Measurements from ENCODE around the gene SLC35F1.

The SLC35F1 gene

DNA sequence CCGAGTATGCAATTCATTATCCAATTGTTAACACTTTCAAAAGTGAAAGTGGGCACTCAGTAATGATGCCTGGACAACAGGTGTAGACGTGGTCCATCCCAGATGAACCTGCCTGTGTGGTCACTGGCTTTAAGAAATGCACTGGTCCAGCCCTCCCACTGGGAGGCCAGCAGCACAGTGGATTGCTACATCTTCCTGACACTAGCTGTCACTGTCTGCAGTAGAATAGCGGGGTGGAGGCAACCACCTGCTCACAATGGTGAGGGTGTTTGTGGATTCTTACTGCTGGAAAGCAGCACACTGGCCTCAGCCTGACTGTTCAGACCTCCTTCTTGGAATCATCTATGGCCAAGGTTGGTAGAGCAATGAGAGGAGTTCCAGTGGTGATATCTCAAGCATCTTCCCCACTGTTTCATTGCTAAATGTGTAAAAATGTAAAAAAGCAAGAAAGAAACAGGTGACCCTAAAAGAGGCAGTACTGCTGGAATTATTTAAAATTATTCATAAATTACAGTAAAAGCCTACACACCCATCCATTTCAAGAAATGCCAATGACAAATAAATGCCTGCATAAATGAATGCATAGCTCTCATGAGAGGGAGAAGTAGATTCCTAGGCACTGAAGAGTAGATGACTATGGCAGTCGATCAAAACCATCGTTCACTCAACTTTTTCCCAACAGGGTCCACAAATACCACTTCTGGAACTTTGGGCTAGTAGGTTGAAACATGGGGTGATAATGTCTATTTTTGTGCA lies 413.0 kb downstream of the SLC35F1 start:
- no peak for DNase-seq

DNA sequence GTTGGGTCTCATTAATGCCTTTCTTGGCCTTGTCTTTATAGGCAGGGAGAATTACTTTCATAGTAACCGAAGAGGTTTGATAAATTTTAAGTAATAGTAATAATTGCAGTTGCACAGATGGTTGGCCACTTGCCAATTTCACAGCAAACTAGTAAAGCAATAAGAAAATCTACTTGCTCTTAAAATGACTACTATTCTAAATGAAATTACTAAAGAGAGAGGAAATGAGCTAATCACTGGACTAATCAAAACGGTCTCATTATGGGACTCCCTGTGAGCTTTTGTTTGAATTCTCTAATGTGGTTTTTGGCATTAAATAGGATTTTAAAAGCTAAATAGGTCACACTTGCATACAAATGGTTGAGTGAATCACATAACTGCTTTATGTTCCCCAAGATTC lies 413.6 kb downstream of the SLC35F1 start:
- no peak for DNase-seq

DNA sequence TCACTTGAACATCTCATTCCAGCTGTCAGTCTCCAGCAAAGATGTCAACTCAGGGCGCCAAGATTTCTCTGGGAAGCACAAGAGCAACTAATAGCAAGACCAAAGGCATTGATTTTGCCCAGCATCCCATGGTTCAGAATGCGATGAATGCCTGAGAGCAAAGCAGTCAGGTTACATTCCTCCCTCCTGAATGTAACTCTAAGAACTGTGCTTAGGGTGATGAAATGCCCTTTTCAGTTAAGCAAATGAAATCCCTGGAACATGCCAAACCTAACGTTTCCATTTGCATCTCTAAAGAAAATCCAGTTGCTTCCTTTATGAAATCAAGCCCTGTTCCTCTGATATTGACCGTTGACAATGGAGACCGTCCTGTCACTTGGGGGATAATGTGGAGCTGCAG lies 417.1 kb downstream of the SLC35F1 start:
- no peak for DNase-seq

DNA sequence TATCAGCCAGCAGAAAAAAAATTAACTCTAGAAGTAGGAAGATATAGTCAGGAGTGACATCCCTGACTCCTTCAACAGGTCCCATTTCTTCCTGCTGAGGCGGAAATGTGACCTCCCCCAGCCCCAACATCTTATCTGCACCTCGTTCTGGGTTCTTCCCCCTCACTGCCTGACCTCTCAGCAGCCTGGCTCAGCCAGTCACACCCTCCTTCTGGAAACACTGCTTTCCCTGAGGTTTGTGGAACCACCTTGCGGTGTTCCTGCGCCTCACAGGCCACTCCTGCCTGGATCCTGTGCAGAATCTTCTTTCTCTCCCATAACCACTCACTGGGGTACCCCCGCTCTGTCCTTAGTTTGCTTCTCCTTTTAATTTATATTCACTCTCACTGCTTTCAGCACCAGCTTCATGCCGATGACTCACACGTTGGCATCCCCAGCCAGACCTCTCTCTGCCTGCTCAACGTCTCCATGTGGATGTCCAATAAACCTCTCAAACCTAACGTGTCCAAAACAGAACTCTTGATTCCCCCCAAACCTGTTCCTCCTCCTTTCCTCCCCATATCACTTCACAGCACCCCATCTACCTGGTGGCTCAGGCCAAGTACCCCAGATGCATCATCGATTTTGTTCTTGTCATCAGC lies 418.3 kb downstream of the SLC35F1 start:
- DNase-seq, result no peak

DNA sequence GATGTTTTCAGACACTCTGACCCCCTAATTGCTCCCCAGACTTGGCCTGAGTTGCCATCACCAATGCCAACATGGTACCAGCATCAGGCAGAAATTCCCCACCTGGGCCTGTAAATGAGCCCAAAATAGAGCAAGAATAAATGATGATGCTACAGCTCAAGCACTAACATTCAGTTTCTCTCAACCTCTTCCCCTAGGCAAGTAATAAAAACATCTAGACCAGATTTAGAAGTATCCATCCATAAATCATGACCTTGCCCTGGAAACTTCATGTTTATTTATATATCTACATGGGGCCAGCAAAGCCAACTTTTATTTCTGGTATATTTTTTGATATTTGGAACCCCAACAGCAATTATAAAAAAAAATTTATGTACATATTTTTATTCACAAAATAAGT lies 419.6 kb downstream of the SLC35F1 start:
- no peak for DNase-seq

DNA sequence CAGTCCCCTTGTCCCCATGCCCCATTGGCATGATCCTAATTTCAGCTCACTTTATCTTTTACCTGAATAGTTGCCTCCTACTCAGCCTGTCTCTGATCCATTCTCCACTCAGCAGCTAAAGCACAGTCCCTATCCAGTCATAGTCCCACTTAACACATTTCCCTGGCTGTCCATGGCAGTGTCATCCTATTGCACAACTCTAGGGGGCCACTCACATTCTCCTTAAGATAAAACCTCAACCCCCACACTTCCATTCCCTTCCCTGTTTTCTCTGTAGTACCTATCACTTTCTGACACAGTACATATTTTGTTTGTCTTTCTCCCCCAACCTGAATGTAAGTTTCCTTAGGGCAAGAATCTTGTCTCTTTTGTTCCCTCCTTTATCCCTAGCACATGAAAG lies 420.2 kb downstream of the SLC35F1 start:
- no peak for DNase-seq

DNA sequence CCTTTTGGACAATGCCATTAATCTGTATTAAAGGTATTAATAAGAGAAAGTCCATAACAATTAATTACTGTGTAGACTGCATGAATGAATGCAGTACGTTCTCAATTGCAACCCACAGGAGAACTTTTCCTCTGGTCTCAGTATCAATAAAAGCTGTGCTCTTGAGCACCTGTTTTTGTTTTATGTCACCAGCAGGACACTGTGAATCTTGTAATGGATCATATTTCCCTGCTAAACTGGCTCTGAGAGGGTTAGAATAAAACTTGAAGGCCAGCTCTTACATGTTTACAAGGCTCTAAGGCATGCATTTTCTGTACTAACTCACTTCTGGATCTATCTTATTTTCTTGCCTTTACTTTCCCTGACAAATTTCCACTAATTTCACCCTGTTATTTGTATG lies 426.7 kb downstream of the SLC35F1 start:
- DNase-seq, result no peak

DNA sequence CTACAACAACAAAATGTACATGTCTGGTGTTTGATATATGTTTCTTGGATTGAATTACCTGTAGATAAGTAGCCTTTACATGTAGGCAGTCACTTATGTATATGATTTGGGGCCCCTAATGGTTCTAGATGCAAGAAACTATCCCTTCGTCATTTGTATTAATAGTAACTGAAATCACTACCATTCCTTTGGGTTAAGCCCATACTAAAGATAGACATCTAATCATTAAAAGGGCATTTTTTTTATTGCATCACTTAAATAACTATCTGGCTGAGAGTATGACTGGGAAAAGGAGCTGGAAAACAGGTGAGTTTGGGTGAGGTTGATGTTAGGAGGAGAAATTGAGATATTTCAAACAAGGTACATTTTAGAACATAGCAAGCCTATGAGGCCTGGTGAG lies 427.6 kb downstream of the SLC35F1 start:
- DNase-seq, result no peak

DNA sequence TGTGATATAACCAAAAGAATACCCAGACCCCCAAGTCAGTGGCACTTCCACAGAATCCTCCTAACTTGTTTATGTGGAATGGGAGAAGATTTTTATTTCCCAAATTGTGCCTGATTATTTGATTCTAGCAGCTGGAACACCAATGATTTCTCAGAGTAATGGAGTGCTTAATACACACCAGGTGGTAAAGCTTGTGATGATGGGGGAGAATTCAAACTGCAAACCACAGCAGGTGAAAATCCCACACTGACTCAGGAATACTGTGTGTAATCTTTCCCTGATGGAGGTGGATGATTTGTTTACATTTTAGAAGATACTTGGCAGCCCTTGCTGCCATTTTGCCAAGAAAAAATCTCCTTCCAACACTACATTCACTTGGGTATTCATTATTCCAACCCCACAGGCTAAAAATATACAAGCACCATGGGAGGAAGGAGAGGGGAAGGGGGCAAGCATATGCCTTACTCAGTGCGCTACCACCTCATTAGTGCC lies 428.3 kb downstream of the SLC35F1 start:
- no peak for DNase-seq

DNA sequence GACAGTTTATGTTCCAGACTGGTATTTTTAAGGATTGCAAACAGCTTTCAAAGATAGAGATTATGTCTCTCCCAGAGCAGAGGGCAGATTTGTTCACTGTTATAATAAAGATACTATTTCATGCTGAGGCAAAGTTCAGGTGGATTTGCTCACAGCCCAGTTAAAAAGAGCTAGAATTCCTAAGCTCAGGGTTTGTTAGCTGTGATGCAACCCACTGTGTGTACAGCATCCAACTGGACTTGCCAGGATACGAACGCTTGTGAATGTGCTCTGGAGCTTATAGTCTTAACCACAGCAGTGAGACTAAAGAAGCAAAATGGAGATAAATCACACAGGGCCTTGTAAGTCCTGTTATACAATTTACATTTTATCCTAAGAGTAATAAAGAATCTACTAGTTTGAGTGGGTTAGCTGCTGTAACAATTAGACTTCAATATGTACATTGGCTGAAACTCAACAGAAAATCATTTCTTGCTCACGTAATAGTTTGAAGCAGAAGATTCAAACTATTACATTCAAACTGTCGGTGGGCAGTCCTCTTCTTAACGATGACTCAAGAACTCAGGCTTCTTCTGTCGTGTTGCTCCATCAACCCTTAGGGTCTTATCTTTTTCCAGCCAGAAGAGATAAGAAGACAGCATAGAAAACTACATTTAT lies 437.1 kb downstream of the SLC35F1 start:
- DNase-seq, result no peak

DNA sequence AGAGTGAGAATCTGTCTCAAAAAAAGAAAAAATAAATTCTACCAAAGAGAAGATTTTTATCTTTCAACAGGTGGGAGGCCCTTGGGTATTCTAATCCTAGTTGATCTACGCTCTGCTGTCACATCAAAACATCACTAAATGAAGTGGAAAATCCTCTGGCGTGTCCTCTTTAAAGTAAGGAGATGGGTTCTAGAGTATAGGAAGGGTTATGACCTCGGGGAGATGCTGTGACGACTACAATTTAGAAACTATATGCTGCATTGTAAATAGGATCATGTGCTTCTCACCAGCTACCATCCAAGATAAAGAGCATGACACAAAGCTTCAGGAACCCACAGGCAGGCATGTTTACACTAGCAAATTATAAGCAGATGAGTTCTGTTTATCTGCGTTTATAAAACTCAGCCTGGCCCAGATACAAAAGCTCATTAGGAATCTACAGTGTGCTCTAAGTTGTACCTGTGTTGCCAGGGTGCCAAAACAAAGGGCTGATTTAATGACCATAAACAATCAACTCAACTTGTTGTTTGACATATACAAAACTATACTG lies 443.9 kb downstream of the SLC35F1 start:
- no peak for DNase-seq

DNA sequence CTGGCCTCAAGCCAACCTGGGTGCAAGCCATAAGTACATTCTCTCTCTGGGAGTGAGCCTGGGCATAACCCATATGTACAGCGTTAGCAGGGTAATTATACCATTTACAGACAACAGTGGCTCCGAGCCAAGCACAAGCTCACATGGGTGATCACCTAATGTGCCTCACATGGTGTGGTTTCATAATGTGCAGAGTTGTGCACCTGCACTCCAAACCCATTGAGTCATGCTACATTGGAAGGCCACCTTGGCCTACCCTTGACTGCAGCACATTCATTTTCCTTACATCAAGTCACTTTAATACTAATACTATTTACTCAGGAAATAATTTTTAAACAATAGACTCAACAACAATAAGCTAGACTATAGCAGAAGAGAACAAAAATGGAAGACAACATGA lies 446.5 kb downstream of the SLC35F1 start:
- no peak for DNase-seq

DNA sequence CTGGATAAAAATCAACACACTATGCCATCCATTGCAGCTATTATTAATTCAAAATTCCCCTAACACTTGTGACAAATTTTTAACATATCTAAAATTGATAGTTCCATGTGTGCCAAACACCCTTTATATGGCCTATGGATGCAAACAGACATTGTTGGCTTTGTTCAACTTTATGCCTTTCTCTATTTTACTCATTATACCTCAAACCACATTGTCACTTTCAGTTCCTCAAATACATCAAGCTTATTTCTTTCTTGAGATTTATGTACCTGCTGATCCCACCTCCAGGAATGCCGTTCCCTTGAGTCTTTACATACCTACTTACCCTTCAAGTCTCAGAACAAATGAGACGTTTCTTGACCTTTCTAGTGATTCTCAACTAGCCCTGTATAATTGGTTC lies 447.6 kb downstream of the SLC35F1 start:
- no peak for DNase-seq

DNA sequence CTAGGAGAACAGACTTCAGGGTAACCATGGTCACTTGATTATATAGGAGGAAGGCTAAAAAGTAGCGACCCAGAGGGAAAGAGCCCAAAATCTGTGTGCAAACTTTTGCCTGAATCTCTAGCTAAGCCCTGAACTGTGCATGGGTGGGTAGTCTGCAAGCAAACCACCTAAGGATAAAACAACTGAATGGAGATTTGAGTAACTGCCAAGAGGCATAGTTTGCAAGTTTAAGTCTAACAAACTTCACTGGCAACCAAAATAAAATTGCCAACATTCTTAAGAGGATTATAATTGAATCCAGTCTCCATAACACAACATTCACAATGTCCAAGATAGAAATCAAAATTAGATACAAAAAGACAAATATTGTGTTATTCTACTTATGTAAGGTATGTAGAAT lies 449.0 kb downstream of the SLC35F1 start:
- DNase-seq, result no peak

DNA sequence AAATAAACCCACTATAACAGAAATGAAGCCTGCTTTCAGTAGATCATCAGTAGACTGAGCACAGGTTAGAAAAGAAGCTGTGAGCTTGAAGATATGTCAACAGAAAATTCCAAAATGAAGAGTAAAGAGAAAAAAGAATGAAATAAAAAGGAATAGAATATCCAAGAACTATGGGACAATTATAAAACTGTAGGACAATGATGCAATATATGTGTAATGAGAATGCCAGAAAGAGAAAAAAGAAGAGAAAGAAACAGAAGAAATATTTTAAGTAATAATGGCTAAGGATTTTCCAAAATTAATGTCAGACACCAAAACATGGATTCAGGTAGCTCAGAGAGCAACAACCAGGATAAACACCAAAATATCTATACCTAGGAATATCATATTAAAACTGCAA lies 449.6 kb downstream of the SLC35F1 start:
- DNase-seq, result no peak

Data from stimulated activated CD4-positive, alpha-beta T cell treated with anti-CD3 and anti-CD28 coated beads, Interleukin-4, amount 100 ng/mL, for 4 hours (primary cell).